NCI-H226 (cell line): ENCODE results near the gene CBX1.

ENCODE experiments used
- DNase-seq: peaks from one replicate; pipeline ENCODE4 v3.0.0-alpha.2; 2015

Gene CBX1

DNA sequence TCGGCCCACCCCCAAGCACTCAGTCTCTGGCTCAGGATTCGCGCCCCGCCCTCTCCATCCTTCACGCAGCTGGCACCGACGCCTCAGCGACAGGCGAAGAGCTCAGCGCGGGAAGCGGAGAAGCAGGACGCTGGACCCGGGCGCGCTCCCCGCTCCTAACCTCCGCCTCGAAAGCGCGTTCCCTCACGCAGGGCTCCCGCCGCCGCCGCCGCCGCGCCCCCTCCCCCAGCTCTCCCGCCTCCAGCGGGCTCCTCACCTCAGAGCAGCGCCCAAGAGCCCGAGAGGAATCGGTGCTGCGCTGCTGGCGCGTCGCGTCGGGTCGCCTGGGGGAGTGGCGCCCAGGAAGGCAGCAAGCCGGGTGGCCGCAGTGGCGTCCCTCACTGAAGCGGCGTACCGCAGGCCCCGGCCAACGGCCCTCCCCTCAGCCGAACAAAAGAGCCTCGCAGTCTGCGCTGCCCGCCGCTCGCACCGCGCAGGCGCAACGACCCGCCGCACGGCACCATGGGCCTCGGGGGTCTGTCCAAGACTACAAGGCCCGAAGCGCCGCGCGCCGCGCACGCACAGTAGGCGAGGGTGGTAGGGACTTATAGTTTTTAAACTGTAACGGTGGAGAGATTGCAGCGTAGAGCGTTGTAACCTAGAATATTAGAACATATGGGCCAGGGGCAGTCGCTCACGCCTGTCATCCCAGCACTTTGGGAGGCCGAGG, at the start of gene CBX1:
Gene CBX1 (minus strand): TSS at position 467 of the 709 bp plus-strand sequence. CDS start 24,474 bp downstream, outside the sequence.
- DNase-seq, result peak; percentile 87

- no peak for DNase-seq
Observed at GRCh38 chr17:48150597-48151001, 49.3 kb upstream of the CBX1 start.

GRCh38 chr17:48149787-48150463, 48.6 kb upstream of the CBX1 start:
- DNase-seq, result no peak

DNA sequence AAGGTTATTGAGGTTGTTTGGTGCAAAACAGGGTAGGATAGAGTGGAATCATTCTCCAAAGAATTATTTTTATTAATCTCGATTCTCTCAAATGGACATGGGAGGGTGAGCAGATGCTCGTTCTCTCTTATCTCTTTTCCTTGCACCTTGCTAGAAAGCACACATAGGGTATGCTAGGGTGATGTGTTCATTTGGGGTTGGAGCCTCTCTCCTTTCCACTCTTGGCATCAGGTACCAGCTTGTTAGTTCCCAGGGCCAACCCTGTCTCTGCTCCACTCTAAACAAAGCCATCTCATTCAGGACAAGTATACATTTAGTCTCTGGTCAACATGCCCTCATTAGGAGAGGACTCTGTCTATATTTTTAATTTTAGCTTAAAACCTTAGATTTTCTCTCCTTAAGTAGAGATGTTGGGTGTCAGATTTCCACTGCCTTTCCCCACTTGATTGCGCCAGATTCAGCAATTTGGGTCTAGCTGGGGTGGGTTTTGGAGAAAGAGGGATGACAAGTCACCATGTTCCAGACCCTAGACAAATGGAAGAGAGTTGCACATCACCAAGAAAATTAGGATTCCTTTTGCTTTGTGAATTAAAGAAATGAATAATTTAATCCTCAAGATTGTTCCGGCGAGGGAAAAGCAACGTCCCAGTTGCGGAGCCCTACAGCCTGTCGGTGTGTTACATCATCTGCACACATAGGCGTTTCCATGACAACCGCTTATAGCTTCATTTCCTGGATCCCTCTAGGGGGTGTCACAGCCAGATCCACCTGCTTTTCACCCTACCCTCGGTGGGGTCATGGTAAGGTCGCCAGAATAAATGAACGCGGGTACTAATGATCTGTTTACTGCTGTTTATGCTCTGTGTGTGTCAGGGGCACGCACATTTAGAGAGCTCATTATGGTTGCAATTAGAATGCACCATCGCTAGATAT, 47.8 kb upstream of the CBX1 start:
- no peak for DNase-seq

DNA sequence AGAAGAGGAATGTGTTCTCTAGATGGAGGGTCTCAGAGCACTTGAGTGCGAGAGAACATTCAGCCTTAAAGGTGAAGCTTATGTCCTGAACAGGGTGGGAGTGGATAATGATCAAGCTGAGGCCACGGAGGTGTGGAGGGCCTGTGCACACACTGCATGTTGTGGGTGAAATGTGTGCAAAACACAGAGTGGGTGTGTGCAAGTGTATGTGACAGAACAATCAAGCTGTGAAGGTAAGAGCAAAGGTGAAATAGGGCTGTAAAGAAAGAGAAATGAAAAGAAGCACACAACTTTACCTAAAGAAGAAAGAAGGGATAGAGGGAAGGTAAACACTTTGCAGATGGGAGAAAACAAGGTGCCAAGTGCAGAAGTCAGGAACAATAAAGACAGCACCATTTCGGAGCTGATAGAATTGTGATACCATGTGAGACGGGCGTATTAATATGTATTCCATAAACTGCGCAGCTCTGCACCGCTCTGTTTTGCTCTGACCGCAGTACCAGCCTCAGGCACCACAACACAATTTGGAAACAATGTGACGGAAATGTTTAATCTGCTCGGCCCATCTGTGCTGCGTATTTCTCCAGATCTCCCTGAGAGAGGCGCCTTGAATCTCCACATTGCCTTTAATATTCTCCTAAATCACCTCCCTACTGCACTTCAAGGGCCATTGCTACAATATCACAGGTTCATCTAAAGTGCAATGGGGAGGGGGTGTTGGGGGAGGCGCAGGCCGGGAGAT, 46.9 kb upstream of the CBX1 start:
- no peak for DNase-seq

DNA sequence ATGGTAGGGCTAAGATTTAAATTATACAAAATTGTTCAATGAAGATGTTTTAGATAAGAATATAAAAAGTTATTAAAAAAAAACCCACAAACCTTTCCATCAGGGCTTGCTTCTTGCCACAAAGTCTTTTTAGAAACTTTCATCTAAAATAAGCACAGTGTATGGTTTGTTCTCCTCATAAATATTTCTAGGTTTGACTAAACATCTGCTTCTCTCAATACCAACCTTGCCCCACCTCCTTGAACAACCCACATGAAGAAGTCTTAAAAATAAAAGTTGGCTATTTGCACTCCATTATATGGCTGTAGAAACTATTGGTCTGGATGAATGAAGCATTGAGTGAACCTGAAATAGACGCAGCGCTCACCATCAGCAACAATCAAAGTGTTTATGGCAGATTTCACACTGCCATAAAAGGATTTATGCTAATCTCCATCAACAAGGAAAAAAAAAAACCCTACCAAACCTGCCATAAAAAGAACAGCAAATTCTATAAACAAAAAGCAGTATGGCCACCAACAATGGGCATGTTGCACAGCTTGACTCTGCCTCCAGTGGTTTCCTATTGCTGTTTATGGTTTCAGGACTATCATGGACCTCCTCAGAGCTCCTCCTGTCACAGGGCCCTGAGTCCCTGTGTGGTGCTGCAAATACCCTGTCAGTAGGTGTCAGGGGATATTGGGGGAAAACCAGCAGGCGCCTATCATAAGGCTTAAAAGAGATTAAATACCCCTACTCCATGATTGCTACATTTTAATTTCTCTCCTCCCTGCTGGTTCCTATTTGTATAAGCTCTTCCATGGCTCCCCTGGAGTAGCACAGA, 43.9 kb upstream of the CBX1 start:
- DNase-seq, result no peak

- no peak for DNase-seq
Observed at GRCh38 chr17:48144231-48144630, 43.0 kb upstream of the CBX1 start.

- DNase-seq, result no peak
Observed at GRCh38 chr17:48143629-48144028, 42.4 kb upstream of the CBX1 start.

DNA sequence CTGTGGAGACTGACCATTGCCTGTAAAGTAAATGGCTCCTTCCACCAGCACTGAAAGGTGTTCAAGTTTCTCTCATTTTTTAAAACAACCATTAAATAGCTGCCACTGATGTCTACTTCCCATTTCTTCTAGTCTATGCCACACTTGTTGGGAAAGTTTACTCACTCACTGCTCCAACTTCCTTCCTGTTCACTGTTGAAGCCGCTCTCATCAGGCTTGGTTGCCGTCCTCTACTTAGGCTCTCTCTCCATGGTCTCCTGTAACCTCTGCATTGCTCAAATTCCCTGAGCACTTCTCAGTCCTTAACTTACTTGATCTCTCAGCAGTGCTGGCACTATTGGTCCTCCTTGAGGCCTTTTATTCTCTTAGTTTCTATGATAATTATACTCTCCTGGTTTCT, 38.7 kb upstream of the CBX1 start:
- no peak for DNase-seq

- no peak for DNase-seq
Observed at GRCh38 chr17:48137656-48138055, 36.4 kb upstream of the CBX1 start.

- no peak for DNase-seq
Observed at GRCh38 chr17:48134912-48135480, 33.7 kb upstream of the CBX1 start.

- DNase-seq, result no peak
Observed at GRCh38 chr17:48132385-48132784, 31.1 kb upstream of the CBX1 start.

- DNase-seq, result peak; percentile 20
Observed at GRCh38 chr17:48131216-48131824, 30.0 kb upstream of the CBX1 start.

- DNase-seq, result no peak
Observed at GRCh38 chr17:48129981-48130380, 28.7 kb upstream of the CBX1 start.

DNA sequence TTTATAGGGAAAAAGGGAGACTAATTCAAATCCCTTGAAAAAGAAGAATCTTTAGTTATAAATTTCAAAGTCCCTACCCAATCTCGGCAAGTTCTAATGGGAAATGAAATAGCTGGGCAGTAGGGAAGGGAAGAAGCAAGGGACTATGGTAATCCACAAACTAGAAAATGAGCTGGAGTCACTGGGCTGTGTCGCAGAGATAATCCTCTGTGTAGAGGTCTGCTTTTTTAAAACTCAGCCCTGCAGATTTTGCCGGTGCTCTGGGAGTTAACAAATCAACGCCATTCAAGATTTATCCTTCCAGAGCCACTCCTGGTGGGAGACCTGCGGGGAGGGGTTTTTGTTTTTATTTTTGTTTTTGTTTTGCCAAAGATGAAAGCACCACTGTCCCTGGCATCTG, 27.1 kb upstream of the CBX1 start:
- no peak for DNase-seq

DNA sequence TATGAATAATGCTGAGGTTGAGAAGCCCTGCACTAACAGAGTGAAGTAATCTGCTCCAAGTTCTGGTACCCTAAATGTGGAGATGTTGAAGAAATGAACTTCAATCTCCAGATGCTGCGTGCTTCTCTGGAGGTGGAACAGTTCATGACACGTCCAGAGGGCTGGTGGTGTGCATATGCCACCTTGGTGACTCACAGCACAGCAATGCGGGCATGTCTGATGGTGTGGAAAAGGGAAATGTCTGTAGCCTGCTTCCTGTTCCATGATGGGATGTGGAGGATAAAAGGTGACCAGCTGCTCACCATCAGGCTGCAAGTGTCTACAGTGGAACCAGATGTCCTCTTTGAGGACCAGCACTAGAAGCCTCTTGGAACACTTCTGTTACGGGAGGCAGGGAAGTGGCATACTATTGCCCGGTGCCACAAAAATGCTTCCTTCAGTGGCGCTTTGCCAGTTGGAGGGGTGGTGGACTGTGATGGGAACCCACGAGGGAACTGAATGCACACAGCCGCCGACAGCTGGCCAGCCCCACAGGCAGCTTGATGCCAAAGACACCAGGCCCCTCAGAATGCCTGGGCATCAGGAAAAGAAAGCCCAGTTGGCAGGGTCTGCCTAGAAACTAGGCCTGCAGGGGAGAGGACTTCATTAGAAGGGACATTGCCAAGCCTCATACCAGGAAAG, 26.2 kb upstream of the CBX1 start:
- DNase-seq, result peak; percentile 53

- no peak for DNase-seq
Observed at GRCh38 chr17:48126532-48126850, 25.2 kb upstream of the CBX1 start.

- DNase-seq, result no peak
Observed at GRCh38 chr17:48125829-48126531, 24.7 kb upstream of the CBX1 start.

GRCh38 chr17:48123776-48124388, 22.6 kb upstream of the CBX1 start:
- no peak for DNase-seq
